Gastroesophageal sphincter (tissue), 4 donors: ENCODE results near the gene CTNNA3. TPM values are rescaled to one million over a fixed set of nuclear protein-coding genes. Genes with fewer than 3 reads are reported as not detected.

Experiments used
- ATAC-seq: fragments of 150-250 bp; one replicate; pipeline ENCODE4 v1.9.1; 2016; ENCODE audit warnings: mild to moderate bottlenecking, moderate library complexity
- H3K27ac ChIP-seq, 4 donors: fragments of 200-600 bp; sonication (generic) in 3 of 4; 1 replicate in 3 of 4; 2 replicates in 1 of 4; pipeline ENCODE4 v1.5.1; 2016 to 2019
- H3K27me3 ChIP-seq: fragments of 200-600 bp; sonication (generic); one replicate; pipeline ENCODE4 v1.5.1; 2019
- H3K36me3 ChIP-seq, 2 donors: fragments of 200-600 bp; sonication (generic); one replicate each; pipeline ENCODE4 v1.5.1; 2019; ENCODE audit warnings: control low read depth in 1 of 2
- H3K4me1 ChIP-seq, 3 donors: fragments of 200-600 bp; sonication (generic); 1 replicate in 2 of 3; 2 replicates in 1 of 3; pipeline ENCODE4 v1.5.1; 2016 to 2019; ENCODE audit warnings: control low read depth in 2 of 3
- H3K4me3 ChIP-seq, 2 donors: fragments of 200-600 bp; sonication (generic); one replicate each; pipeline ENCODE4 v1.5.1; 2019; ENCODE audit warnings: mild to moderate bottlenecking in 1 of 2, moderate library complexity in 1 of 2
- H3K9me3 ChIP-seq, 3 donors: fragments of 200-600 bp; sonication (generic); one replicate each; pipeline ENCODE4 v1.5.1; 2017 to 2019; ENCODE audit warnings: control low read depth in 2 of 3
- EP300 ChIP-seq: sonication (generic); formaldehyde crosslinking; IDR thresholded peaks from one replicate; pipeline ENCODE4 v1.6.1; 2017; ENCODE audit warnings: antibody characterized with exemption, mild to moderate bottlenecking
- POLR2A ChIP-seq, 2 donors: fragments of 450-650 bp; IDR thresholded peaks; one replicate each; pipeline ENCODE4 v1.6.1; 2017; ENCODE audit warnings: antibody characterized with exemption in 2 of 2, mild to moderate bottlenecking in 2 of 2, moderate library complexity in 1 of 2
- POLR2AphosphoS5 ChIP-seq: sonication (generic); formaldehyde crosslinking; IDR thresholded peaks from one replicate; pipeline ENCODE4 v1.6.1; 2017; ENCODE audit warnings: antibody characterized with exemption
- WGBS, 2 donors: methylation state at CpG; one replicate each; pipeline ENCODE4 v1.1.5; 2018; ENCODE audit warnings: low coverage in 1 of 2; 5-methylcytosine and 5-hydroxymethylcytosine counted together
- total RNA-seq, 4 donors: library from RNA; depleted of rRNA; stranded (reverse); fragments of >200 nt; gene quantifications; one replicate each; pipeline ENCODE4 v1.1.0, GENCODE V29; 2016
- TF ChIP-seq, protein P1 (sequence below), 4 experiments: fragments of 200-600 bp in 2 of 4; fragments of 450-650 bp in 2 of 4; sonication (generic) in 1 of 4; IDR thresholded peaks; one replicate each; pipeline ENCODE4 v1.5.1; 2017 to 2019; ENCODE audit warnings: antibody characterized with exemption in 4 of 4, mild to moderate bottlenecking in 2 of 4, moderate library complexity in 2 of 4

The CTNNA3 gene
- total RNA-seq, 4 donors from 2014 or later, result 5.1 to 22.0 (median 13.8) TPM

DNA sequence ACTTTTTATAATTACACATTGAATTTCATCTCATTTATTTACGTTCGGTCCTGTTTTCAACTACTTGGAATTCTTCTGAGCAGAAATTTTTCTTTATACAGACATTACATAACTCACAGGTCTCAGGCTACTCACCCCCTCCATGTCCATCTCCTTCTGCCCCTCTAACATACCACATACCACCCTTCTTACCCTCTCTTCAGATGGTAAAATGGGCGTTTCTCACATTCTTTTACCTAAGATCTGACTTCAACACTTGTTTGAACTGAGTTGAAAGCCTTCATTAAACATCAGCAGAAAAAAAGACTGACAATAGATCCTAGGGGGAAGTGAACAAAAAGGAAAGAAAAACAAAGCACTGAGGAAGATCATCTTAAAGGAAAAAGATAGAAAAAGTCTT lies 309.7 kb downstream of the CTNNA3 start:
- no peaks in the 10 kb centered on the region for H3K4me1 ChIP-seq
- 68 to 84% methylated on average over 2 to 3 of the region's 3 CpGs for WGBS, 2 donors
- H3K9me3 ChIP-seq, result no peaks in the 10 kb centered on the region
- H3K36me3 ChIP-seq, result no peaks in the 10 kb centered on the region
- ATAC-seq, result no peak
- TF ChIP-seq EP300, result no peak
- TF ChIP-seq, protein P1, sequence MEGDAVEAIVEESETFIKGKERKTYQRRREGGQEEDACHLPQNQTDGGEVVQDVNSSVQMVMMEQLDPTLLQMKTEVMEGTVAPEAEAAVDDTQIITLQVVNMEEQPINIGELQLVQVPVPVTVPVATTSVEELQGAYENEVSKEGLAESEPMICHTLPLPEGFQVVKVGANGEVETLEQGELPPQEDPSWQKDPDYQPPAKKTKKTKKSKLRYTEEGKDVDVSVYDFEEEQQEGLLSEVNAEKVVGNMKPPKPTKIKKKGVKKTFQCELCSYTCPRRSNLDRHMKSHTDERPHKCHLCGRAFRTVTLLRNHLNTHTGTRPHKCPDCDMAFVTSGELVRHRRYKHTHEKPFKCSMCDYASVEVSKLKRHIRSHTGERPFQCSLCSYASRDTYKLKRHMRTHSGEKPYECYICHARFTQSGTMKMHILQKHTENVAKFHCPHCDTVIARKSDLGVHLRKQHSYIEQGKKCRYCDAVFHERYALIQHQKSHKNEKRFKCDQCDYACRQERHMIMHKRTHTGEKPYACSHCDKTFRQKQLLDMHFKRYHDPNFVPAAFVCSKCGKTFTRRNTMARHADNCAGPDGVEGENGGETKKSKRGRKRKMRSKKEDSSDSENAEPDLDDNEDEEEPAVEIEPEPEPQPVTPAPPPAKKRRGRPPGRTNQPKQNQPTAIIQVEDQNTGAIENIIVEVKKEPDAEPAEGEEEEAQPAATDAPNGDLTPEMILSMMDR (IDR thresholded peaks at IDR 0.05), result no peak
- TF ChIP-seq POLR2A (IDR thresholded peaks at IDR 0.05), result no peak
- TF ChIP-seq POLR2AphosphoS5, result no peak
- no peaks in the 10 kb centered on the region for H3K27me3 ChIP-seq
- H3K4me3 ChIP-seq, result no peak overlapping the region
- no peak overlapping the region for H3K27ac ChIP-seq

- ATAC-seq, result no peak
These were observed 310.4 kb downstream of the CTNNA3 start for GRCh38 chr10:67385566-67385965.

DNA sequence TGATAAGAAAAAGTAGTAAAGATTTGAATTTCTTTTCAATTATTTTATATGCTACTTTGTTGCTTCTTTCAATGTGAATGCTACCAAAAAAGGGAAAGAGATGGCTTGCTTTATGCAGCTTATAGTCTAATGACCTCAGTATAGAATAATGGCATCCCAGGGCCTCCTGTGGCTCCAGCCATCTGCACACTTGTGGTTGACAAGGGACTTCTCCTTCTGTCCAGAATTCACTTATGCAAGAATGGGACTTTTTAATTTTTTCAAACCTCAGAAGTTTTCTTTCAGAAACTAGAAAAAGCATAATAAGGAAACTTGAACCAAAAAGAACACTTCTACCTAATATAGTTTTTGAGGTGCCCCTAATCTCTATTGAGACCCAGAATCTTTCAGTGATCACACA lies 310.9 kb downstream of the CTNNA3 start:
- ATAC-seq, result no peak

More at GRCh38 chr10:67385566-67385965, 310.4 kb downstream of the CTNNA3 start:
- H3K27ac ChIP-seq, result no peak overlapping the region
- no peak overlapping the region for H3K4me3 ChIP-seq
- WGBS, 2 donors, result 79 to 86% methylated on average over 2 of the region's 2 CpGs
- H3K4me1 ChIP-seq, result no peaks in the 10 kb centered on the region
- no peaks in the 10 kb centered on the region for H3K36me3 ChIP-seq
- TF ChIP-seq POLR2A (IDR thresholded peaks at IDR 0.05), result no peak
- no peak for TF ChIP-seq POLR2AphosphoS5
- TF ChIP-seq, protein P1 (IDR thresholded peaks at IDR 0.05), result no peak
- TF ChIP-seq EP300, result no peak
- no peaks in the 10 kb centered on the region for H3K27me3 ChIP-seq
- H3K9me3 ChIP-seq, result no peaks in the 10 kb centered on the region

DNA sequence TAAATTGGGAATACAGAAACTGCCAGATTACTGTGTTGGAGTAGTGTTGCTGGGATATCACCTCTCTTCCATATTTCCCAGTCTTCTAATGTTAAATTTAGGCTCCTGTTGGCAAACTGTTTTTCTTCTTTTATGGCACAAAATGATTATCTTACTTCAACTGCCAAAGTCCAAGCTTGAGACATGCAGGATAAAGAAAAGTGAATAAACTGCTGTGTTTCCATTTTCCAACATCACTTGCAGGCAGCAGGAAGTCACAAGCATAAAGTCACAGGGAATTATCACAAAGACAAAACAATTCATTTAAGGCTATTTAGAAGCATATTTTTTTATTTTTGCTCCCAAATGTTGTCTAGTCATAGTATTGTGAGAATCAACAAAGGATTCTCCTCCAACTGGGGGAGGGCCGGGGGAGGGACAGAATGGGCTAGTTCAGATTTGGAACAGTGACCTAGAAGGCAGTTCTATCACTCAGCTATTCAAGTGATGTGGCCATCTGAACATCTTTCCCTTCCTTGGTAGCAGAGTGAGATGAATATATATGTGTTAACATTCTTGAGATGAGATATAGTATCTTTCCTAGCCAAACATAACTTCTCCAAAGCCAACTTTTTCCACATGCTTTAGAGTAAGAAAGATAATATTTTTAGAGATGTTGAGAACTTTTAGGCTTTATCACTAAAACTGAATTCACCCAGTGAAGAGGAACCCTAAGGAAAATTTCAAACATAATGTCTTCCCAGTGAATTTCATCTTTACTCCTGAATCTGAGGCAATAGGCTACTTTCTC lies 364.7 kb downstream of the CTNNA3 start:
- WGBS, 2 donors, result 82 to 86% methylated on average over 1 of the region's 1 CpG
- no peak overlapping the region for H3K4me3 ChIP-seq
- H3K9me3 ChIP-seq, result no peaks in the 10 kb centered on the region
- H3K27ac ChIP-seq, result no peak overlapping the region
- H3K27me3 ChIP-seq, result no peaks in the 10 kb centered on the region
- H3K4me1 ChIP-seq, result no peaks in the 10 kb centered on the region
- no peak for ATAC-seq
- TF ChIP-seq POLR2AphosphoS5, result no peak
- TF ChIP-seq EP300, result no peak
- TF ChIP-seq POLR2A (IDR thresholded peaks at IDR 0.05), result no peak
- TF ChIP-seq, protein P1 (IDR thresholded peaks at IDR 0.05), result no peak
- H3K36me3 ChIP-seq, result no peaks in the 10 kb centered on the region

More for the DNA sequence above, 310.9 kb downstream of the CTNNA3 start:
- Histone ChIP-seq H3K4me1 (no peaks in the 10 kb centered on the region), H3K36me3 (no peaks in the 10 kb centered on the region), H3K4me3 (no peak overlapping the region), H3K9me3 (no peaks in the 10 kb centered on the region), H3K27me3 (no peaks in the 10 kb centered on the region), H3K27ac (no peak overlapping the region)
- TF ChIP-seq EP300 (no peak), POLR2AphosphoS5 (no peak), POLR2A (IDR thresholded peaks at IDR 0.05) (no peak)
- TF ChIP-seq, protein P1 (IDR thresholded peaks at IDR 0.05), result no peak
